Middle frontal gyrus (tissue), 1 donor: ENCODE data around the gene M1AP.
"Not testable (repeated sequence)": the region's sequence is repeated elsewhere in the genome, so short reads cannot be mapped to it uniquely, and the experiment has no call there.

ENCODE experiments used
- DNase-seq: peaks from one replicate; pipeline ENCODE4 v3.0.0-alpha.2; 2015; ENCODE audit warnings: low spot score; ENCODE audit errors: extremely low spot score

M1AP gene

DNA sequence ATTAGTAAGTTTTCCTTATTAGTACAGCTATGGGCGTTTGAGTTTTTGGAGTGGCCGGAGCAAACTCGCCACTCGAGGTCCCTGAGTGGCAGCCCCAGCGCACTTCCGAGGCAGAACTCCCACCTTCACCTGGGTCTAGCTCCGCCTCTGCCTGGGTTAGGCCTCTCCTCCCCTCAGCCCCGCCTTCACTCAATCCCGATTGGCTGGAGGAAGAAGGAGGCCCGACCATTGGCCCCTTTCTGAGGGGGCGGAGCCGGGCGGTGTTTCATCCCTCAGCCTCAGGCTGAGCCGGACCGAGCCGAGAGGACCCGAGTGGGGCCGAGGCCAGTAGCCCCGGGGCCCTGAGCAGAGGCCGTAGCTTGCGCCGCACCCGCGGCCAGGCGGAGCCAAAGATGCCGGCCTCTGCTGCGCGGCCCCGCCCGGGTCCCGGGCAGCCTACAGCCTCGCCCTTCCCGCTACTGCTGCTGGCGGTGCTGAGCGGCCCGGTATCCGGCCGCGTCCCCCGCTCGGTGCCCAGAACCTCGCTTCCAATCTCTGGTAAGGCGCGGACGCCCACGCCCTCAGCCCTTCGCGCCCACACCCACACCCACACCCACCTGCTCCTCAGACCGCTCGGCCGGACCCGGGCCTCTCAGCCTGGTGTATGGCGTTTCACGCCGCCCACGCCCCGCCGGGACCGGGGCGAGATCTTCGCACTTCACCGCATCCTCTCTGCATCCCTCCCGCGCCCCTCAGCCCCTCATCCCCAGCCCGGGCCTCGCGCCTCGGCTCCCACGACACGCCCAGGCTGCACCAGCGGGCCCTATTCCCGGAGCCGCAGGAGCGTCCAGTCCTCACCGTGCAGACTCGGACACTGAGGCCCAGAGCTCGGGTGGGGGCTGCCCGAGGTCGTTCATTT lies 6.1 kb upstream of the M1AP start, which contains the start of gene SEMA4F:
TSS of gene SEMA4F (plus strand) at position 263 of the 898 bp plus-strand sequence. CDS start at position 393, 130 bp downstream.
- peak; percentile 92 for DNase-seq

DNA sequence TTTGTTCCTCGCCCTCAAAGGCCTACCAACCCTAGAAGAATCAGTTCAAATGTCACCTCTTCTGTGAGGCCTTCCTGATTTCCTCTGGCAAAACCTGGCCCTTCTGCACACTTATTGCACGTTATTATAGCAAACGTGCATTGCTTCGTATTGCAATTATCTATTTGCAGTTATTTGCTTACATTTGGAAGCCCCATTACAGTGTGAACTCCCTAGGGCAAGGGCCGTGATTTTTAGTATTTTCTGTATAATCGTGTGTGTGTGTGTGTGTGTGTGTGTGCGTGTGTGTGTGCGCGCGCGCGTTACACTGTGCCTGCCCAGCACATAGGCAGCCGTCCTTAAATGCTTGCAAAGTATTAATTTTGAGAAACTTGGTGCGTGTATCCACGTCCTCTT lies 5.5 kb upstream of the M1AP start:
- DNase-seq, result no peak

DNA sequence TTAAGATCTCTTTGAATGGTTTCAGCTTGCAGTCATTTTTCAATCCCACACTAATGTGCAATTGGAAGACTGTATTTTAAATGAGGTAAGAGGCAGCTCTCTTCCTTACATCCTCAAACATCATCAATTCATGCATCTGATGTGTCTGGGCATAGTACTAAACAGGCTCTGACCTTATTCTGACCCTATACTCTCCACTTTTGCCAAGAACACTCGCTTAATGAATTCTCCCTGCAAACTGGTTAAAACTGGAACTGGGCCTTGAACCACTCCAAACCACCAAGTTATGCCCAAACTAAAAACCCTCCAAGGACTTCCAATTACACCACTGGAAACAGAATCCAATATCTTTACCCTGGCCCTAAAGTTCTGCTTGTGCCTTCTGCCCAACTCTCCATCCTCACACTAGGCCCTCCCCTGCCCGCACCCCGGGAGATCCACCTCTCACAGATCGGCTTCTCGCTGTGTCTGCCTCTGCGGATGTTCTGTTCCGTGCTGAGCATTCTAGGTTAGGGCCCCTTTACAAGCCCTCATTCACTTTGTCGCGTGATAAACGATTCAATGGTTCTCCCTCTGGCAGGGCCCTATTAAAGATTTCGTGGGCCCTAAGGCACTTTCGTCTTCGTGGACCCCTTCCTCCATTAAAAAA lies 1.2 kb downstream of the M1AP start:
- DNase-seq, result no peak

DNA sequence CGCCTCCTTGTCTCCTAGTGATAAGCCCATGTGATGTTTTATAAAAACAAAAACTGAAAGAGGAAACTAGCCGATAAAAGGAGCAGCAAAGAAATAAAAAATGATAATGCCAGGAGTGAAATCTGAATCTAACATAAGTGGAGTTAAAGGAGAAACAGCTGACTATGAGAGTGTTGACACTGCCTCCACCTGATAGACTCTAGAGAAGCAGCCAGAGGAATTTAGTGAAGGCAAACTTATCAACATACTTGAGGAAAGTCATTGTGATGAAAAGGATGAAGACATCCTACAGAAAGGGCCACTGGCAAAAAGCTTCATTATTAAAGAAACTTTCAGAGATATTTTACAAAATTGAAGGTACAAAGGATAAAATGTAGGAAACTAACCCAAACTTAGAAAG lies 1.9 kb downstream of the M1AP start:
- DNase-seq, result no peak

DNA sequence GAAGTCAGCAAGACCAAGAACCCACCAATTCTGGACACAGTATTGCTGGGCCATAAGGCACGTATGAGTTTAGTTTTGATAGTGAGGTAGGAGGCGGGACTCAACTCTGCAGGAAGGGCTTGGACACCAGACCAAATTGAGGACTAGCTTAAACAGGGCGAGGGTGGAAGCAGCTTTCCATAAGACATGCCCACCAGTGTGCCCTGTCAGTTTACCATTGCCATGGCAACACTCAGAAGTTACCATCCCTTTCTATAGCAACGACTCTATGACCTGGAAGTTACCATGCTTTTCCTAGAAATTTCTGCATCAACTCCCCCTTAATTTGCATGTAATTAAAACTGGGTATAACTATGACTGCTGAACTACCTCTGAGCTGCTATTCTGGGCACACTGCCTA lies 2.8 kb downstream of the M1AP start:
- DNase-seq, result no peak

DNA sequence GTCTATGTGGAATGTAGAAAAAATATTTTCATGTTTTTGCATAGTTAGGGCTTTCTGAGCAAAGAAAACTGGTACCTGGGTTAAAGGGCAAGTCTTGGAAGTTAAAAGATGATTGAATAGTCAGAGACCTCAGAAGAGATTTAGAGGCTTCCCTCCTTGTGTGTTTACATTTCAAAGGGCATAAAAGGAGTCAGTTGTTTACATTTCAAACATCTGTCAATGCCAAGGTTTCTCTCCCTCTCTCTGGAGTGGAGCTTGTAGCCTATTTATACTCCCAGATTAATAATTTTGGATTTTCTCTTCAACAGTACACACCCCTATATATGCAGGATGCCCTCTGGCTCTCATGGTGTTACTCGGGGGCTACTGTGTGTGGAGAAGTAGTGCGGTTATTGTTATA lies 8.6 kb downstream of the M1AP start:
- DNase-seq, result no peak

DNA sequence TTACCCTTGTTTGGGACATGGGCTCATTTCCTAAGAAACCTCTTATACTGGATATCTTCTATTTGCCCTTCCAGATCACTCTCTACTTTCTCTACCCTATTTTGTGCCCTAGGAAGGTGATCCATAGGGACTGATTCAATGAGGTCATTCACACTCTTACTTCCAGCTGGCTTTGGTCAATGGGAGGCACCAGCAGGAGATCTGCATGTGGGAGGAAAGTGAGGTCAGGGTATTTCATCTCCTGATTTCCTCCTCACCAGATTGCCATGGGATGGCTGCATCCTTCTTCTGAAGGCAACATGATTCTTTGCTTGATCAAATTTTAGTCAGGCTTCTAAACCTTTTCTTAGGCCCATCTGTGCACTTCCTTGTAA lies 15.2 kb downstream of the M1AP start:
- DNase-seq, result no peak

DNA sequence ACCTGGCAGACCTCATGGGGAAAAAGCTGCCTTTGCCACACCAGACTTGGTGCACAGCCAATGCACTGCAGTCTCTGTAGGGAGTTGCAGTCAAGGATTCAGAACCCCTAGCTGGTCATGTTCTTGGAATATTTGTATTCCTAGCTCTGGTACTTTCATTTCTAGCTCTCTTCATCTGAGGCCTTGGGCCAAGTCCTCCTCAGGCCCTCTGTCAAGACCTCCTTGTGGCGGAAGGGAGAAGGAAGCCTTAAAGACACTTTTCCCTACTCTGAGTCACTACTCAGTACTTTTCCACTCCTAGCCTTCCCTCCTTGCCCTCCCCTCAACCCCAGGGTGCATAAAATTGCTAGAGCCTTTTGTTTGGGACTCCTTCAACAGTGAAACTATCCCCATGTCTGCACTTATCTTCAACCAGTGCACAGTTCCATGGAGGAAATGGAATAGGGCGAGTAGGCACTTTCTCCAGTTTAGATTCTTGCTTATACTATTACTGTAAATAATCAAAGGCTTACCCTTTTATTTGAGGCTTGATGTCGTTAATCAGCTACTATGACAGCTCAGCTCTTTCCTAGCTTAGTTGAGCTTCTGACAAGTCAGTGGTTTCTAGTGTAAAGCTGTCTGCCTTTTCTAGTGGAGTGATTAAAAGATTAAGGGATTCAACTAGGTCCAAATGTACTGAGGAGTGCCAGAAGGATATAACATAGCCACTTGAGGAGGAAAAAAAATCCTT lies 15.8 kb downstream of the M1AP start:
- DNase-seq, result no peak

DNA sequence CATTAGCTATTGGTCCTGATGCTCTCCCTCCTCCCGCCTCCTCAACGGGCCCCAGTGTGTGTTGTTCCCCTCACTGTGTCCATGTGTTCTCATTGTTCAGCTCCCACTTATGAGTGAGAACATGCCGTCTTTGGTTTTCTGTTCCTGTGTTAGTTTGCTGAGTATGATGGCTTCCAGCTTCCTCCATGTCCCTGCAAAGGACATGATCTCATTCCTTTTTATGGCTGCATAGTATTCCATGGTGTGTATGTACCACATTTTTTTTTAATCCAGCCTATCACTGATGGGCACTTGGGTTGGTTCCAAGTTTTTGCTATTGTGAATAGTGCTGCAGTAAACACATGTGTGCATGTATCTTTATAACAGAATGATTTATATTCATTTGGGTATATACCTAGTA lies 17.7 kb downstream of the M1AP start:
- not testable (repeated sequence) for DNase-seq

DNA sequence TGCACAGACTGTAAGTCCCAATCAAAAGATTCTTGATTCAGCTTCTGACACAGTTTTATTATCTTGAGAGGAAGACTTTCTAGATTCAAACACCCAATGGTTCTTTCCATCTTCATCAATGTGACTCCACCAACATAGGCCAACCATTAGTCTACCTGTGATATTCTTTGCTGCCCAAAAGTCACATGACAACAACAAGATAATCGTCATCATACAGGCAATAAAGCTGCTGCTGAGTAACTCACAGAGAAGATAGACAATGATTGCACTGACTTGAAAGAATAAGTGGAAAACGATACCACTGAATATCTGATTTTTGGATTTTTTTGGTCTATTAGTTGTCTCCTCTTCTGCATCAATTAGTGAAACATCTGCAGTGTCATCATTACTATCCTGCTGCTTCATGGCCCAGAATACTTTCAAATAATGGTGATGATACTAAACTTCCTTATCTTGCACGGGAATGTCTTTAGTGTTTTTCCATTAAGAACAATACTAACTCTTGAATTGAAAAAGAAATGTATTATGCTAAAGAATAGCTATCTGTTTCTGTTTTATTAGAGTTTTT lies 19.5 kb downstream of the M1AP start:
- no peak for DNase-seq

DNA sequence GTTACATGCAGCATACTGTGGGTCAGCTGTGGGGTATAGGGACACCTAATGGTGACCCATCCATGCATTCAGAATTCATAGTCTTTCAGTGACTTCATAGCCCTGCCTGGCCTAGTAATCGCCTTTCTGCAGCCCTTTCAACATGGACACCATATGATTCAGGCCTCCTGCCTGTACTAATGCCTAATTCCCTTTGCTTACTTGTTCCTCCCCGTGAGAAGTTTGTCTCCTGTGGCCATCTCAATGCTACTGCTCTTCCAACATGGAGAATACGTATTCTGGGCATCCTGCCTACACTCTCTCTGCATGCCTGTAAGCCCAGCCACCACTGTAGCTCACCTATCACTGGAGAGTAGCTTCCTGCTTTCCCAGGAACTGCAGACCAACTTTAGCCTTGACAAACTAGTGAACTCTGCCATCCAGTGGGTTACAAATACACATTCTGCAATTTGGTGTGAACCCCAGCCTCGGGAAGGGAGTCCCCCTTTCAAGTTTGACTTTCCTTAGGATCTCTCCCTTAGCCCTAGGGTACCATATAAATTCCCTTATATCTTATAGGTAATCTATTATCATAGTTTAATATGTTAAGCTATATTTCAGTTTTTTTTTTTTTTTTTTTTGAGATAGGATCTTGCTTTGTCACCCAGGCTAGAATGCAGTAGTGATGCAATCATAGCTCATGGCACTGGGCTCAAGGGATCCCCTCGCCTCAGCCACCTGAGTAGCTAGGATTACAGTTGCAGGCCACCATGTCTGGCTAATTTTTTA lies 22.3 kb downstream of the M1AP start:
- no peak for DNase-seq

DNA sequence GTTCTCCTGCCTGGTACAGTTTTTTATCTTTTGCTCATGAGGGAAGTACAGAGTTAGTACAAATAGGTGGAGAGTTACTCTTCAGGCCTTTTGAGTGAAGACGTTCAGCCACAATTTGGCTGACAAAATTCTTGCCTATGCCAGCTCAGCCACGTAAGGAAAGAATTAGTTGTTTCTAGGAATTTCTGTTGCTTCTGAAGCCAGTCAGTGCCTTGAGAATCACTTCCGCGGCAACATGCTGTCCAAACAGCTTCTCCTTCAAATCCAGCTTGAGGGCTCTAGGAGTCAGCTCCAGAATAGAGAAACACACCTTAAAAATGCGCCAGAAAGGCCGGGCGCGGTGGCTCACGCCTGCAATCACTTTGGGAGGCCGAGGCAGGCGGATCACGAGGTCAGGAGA lies 27.5 kb downstream of the M1AP start:
- DNase-seq, result no peak

DNA sequence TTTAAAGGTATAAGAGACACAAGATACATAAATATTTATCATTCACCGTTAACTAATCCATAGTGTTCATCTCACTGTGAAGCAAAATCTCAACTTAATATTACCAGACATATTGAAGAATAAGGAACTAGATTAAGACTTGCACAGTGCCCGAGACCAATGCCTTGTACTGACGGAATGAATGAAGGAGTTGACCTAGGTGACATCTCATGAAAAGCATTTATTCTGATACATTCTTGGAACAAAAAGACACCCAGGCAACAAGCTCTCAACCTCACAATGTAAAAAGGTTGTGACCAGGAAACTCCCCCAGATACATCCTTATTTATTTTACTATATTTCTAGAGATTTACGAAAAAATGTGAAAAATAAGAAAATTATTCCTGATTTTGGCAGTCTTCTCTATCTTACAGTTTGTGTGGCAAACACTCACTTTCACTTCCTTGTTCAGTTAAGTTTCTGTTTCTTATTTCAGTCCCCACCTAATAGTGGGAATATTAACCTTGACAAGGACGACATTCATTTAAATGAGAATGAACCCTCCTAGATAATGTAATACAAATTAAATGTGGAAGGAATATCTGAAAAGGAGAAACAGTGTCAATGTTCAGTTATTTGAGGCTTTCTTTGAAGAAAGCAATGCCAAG lies 28.4 kb downstream of the M1AP start:
- DNase-seq, result no peak

DNA sequence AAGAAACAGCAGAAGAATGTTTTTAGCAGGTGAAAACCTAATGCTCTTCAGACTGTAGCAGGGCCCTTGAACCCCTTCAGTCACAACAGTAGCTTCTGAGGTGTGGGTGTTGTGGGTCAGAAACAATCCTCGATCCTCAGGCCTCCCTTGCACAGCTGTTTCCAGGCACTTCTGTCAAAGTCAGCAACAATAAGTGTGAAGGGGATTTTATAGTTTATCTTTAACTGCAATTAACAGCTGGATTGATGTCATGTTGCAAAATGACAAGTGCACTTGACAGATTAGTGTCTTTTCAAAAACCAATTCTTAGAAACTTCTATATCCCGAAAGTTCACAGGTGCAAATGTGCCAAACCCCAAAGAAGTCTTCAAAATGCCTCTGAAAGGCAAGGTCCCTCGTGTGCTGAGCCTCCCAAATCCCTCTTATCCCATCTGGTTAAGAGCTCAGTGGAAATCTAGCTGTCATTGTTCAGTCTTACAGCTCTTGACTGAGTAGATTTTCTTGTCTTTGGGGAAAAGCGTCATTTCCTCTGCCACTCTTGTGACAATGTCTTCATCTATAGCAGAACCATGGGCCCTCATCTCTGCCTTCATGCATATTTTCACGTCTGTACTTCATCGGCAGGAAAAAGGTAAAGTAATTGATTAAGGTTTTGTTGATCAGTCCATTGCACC lies 29.6 kb downstream of the M1AP start:
- DNase-seq, result no peak

DNA sequence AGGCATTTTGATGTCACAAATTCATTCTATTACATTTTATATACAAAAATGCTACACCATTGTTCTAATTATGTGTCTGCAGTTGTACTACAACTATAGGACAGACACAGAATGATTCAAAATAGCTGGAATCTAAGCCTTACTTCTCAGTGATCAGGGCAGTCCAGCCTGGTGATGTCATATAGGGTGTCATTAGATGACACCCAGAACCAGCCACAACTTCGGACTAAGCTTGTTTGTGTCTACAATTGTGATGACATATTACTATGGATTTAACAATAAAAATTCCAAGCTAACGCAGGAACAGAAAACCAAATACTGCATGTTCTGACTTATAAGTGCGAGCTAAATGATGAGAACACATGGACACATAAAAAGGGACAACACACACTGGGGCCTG lies 31.0 kb downstream of the M1AP start:
- no peak for DNase-seq

DNA sequence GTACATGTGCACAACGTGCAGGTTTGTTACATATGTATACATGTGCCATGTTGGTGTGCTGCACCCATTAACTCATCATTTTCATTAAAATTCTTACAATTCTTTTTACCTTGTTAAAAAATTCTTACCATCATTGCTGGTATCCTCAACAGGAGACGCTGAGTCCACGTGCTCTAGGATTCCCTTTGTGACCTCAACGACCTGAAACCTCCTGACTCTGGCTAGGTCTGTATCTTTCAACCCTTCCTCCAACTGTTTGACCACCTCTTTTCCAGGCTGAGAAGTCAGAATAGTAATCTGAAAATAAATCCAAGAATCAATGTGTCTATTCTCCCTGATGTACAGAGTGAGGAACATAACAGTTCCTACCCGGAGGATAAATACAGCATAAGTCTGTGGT lies 41.2 kb downstream of the M1AP start:
- DNase-seq, result no peak

DNA sequence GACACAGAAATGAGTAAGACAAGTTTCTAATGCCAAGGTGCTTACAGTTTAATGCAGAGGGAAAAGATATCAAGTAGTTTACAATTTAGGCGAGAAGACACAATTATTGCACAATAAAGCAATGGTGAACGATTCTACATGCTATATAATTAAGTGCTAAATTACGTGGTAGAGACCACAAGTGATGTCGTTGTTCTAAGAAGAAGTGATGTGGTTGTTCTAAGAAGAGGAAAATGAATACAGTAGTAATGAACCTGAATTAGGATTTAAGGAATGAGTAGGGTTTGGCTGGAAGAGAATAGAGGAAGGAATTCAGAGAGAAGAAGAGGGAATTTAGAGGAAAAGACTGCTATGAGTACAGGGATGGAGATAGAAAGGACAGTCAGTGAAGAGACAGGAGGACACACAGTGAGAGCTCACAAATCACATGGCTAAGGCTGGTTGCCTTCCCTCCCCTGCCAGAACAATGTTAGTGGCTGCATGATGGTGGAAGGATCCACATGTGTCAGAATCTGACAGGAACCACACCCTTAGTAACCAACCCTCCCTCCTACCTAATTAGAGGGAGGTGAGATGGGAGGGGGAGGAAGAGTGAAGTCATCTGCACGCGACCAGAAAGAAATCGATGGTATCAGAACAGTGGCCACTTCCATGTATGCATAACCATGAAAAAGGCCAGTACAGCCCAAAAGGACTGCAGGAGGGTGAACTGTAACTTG lies 44.7 kb downstream of the M1AP start:
- DNase-seq, result no peak

DNA sequence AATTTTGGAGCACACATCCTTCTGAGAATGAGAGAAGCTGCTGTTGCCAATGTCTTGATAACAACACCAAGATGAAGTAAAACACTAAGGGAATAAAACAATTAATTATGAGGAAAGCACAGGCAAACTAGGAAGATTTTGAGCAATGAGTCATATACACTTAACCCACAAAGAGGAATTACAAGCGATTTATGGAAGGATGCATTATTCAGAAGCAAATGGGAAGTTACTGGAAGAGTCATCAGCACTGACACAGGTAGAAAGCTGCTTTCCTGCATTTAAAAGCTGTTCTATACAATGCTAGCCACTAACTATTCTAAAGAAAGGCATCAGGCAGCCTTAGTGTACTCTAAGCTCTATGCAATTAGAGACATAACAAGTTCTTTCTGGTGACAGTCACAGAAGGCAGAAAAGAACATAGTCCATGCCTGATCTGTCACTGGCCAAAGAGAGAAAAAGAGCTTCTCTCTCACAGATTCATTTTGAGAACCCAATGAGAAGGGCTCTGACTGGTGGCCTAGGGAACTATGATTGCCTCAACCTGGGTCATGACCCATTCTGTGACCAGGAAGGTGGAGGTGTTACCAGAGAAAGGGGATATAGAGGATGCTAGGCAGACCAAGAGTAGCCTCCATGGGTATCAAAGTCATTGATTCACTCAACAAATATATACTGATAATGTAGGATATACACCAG lies 45.4 kb downstream of the M1AP start:
- DNase-seq, result no peak

DNA sequence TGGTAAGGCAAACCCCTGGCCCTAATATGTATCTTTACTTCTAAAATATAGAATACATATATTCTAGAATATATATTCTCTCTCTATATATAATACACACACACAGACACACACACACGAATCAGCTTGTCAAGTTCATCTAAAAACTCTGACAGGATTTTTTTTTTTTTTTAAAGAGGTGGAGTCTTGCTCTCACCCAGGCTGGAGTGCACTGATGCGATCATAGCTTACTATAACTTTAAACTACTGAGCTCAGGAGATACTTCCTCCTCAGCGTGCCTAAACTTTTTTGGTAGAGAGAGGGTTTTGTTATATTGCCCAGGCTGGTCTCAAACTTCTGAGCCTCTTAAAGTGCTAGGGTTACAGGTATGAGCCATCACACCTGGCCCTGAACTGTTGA lies 48.5 kb downstream of the M1AP start:
- DNase-seq, result no peak
